ENCODE results near the gene FSIP1.

Gene FSIP1

DNA sequence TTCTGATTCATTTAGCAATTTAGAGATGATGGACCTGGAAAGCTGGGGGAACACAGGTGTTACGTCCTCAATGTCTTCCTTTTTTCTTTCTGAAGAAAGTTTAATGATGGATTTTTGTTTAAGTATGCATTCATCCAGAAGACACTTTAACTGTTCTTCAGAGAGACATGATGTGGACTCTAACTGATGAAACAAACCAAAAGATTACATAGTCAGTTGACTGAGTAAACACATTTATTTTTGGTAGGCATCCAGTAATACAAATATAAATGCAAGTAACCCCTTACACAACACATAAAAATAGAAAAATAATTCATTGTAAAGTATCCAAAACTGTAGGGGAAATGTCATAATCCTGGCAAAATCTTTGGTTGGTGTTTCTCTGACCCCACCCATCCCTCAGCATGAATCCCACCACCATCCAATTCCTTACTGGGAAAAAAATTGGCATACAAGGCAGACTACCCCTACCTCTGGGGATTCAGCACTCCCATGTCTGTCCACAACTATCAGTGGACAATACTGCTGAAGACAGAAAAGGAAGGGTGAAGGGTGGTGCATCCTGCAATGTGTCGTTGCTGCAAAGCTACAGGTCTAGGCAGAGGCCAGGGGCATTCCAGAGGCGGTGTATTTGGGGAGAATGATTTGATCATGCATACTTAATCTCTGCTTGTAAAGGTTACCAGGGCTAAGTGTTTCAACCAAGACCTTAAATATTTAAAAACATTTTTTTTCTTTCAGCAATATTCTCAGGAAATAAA lies 164.4 kb downstream of the FSIP1 start:
- DNase-seq (ENCODE audit: low spot score) = no peak

GRCh38 chr15:39616731-39617455 lies 165.7 kb downstream of the FSIP1 start:
- no peak for DNase-seq (ENCODE audit: low spot score)

GRCh38 chr15:39613861-39614260 lies 168.8 kb downstream of the FSIP1 start:
- no peak for DNase-seq (ENCODE audit: low spot score)

DNA sequence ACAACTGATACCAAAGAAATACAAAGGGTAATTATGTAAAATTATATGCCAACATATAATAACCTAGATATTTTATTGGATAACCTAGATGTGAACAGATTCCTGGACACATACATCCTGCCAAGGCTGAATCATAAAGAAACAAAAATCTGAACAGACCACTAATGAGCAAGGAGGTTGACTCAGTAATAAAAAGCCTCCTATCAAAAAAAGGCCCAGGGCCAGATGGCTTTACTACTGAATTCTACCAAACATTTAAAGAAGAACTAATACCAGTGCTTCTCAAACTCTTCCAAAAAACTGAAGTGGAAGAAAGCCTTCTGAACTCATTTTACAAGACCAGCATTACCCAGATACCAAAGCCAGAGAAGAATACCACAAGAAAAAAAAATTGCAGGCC lies 169.4 kb downstream of the FSIP1 start:
- DNase-seq (ENCODE audit: low spot score) = no peak

DNA sequence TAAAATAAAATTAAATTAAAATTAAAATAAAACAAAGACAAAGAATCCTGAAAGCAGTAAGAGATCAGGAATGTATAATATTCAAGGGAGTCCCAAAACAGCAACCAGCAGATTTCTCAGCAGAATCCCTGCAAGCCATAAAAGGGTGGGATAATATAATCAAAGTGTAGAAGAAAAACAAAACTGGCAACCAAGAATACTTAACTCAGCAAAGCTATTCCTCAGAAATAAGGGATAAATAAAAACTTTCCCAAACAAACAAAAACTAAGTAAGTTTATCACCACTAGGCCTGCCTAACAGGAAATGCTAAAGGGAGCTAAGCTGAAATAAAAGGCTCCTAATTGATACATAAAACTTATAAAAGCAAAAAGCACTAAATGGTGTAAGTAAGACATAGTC lies 172.0 kb downstream of the FSIP1 start:
- no peak for DNase-seq (ENCODE audit: low spot score)

- no peak for DNase-seq (ENCODE audit: low spot score)
These were observed 173.3 kb downstream of the FSIP1 start for GRCh38 chr15:39609166-39609916.

GRCh38 chr15:39608185-39609139 lies 174.2 kb downstream of the FSIP1 start:
- DNase-seq (ENCODE audit: low spot score) = no peak

DNA sequence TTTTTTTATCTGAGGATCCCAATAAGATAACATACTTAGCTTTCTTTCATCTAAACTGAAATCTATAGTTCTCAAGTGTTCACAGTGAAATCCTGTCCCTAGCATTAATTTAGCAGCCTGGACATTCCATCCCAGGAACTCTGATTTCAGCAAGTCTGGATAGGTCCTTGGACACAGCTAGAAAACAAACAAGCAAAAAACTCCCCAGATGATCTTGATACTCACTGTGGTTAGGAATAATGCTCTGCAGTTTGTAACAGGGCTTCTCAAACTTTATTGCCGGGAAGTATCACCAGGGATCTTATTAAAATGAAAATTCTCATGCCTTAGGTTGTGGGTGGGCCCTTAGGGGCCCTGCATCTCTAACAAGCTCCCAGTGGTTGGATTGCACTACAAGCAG lies 177.5 kb downstream of the FSIP1 start:
- DNase-seq (ENCODE audit: low spot score) = no peak

GRCh38 chr15:39602143-39602542 lies 180.5 kb downstream of the FSIP1 start:
- DNase-seq (ENCODE audit: low spot score) = no peak

- DNase-seq (ENCODE audit: low spot score) = no peak
These were observed 182.8 kb downstream of the FSIP1 start for GRCh38 chr15:39599871-39600270.

GRCh38 chr15:39598958-39599845 lies 183.4 kb downstream of the FSIP1 start:
- DNase-seq (ENCODE audit: low spot score) = no peak

DNA sequence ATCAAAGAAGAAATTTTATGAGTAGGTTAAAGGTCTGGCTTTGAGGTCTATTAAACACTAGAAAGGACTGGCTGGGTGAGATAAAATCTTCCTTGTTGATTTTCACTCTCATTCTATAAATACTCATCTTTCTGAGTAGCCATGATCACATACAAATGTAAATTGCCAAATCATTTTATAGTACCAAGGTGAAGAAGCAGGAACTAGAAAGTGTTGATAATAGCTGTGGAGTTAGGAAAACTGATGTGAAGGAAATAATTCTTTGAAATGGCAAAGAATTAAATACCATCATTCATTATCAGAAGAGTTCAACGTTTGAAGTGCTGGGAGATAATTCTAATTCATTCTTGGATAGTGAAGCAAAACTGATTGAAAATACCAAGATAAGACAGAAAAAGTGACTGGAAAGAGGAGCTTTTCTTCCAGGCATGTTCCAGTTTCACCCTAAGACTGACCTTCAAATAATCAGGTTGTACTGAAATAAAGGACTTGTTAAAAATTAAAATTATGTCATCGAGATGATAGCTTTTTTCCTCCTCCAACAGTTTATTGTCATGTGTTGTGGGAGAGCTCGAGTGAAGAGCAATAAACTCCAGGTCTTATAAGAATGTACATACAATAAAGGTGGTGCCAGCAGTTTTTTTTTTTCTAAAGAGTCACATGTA lies 184.3 kb downstream of the FSIP1 start:
- DNase-seq (ENCODE audit: low spot score) = no peak

GRCh38 chr15:39597751-39598185 lies 184.9 kb downstream of the FSIP1 start:
- DNase-seq (ENCODE audit: low spot score) = no peak

- no peak for DNase-seq (ENCODE audit: low spot score)
These were observed 185.3 kb downstream of the FSIP1 start for GRCh38 chr15:39597336-39597735.

- DNase-seq (ENCODE audit: low spot score) = no peak
These were observed 186.1 kb downstream of the FSIP1 start for GRCh38 chr15:39596358-39597051.

GRCh38 chr15:39595338-39596221 lies 187.1 kb downstream of the FSIP1 start:
- DNase-seq (ENCODE audit: low spot score) = no peak

- no peak for DNase-seq (ENCODE audit: low spot score)
These were observed 187.9 kb downstream of the FSIP1 start for GRCh38 chr15:39594446-39595337.

Measured in germinal center (tissue), 1 donor.